ENCODE results near the gene JARID2. TPM values are rescaled to one million over a fixed set of nuclear protein-coding genes. Genes with fewer than 3 reads are reported as not detected.

The JARID2 gene
- total RNA-seq, 1 experiment from 2014 or later, result 6.0 TPM

GRCh38 chr6:15361197-15361596 is 115.3 kb downstream of the JARID2 start:
- no peaks in the 10 kb centered on the region for H3K9me3 ChIP-seq (ENCODE audit: control insufficient read depth, insufficient read depth, low read depth, low read length)
- ATAC-seq (no peak), DNase-seq (ENCODE audit: low read depth, low spot score) (no peak)
- TF ChIP-seq CTCF (IDR thresholded peaks at IDR 0.05) (no peak), POLR2AphosphoS5 (IDR thresholded peaks at IDR 0.05; ENCODE audit: low read depth, low read length) (no peak), SIN3A (IDR thresholded peaks at IDR 0.05; ENCODE audit: borderline replicate concordance, insufficient read depth, low read depth, low read length) (no peak)
- no peak overlapping the region for H3K4me3 ChIP-seq (ENCODE audit: low read depth in 2 of 2, low read length in 2 of 2)
- ChIA-PET POLR2A (no interaction called here), CTCF (interaction anchor here (0.6 kb wide), 1 partner anchor 18 kb away, joined by 9 read pairs; no protein-coding TSS in a partner anchor)
- in situ Hi-C loops (cut with HindIII; ENCODE audit: low pct_unique_long_range_greater_than_20kb, low sequenced_read_pairs), result no loop called here
- H3K36me3 ChIP-seq (ENCODE audit: control insufficient read depth, insufficient read depth, low read length), result no peaks in the 10 kb centered on the region
- no peaks in the 10 kb centered on the region for H3K4me1 ChIP-seq (ENCODE audit: control insufficient read depth, insufficient read depth, low read length)
- H3K27ac ChIP-seq (ENCODE audit: low read length), result no peak overlapping the region
- H3K27me3 ChIP-seq (ENCODE audit: control insufficient read depth, insufficient read depth, low read length), result no peaks in the 10 kb centered on the region
- BruUV-seq (replicated peaks), result no TSS peak
- intact Hi-C loops (cut with micrococcal nuclease; ENCODE audit: unreplicated experiment), result no loop called here

- H3K9me3 ChIP-seq (ENCODE audit: control insufficient read depth, insufficient read depth, low read depth, low read length), result no peaks in the 10 kb centered on the region
- intact Hi-C loops (cut with micrococcal nuclease; ENCODE audit: unreplicated experiment), result no loop called here
- no peaks in the 10 kb centered on the region for H3K27me3 ChIP-seq (ENCODE audit: control insufficient read depth, insufficient read depth, low read length)
- in situ Hi-C loops (cut with HindIII; ENCODE audit: low pct_unique_long_range_greater_than_20kb, low sequenced_read_pairs), result no loop called here
- ATAC-seq (no peak), DNase-seq (ENCODE audit: low read depth, low spot score) (no peak)
- no peaks in the 10 kb centered on the region for H3K36me3 ChIP-seq (ENCODE audit: control insufficient read depth, insufficient read depth, low read length)
- no TSS peak for BruUV-seq (replicated peaks)
- POLR2A ChIA-PET, result interaction anchor here (0.6 kb wide), 1 partner anchor 114 kb away, joined by 3 read pairs; no protein-coding TSS in a partner anchor
- TF ChIP-seq CTCF (IDR thresholded peaks at IDR 0.05) (no peak), REST (IDR thresholded peaks at IDR 0.05; ENCODE audit: insufficient read depth in 1 of 2, low read depth in 2 of 2, low read length in 1 of 2) (no peak), TCF7L2 (IDR thresholded peaks at IDR 0.05; ENCODE audit: low read depth, low read length) (no peak), SIN3A (IDR thresholded peaks at IDR 0.05; ENCODE audit: borderline replicate concordance, insufficient read depth, low read depth, low read length) (no peak), POLR2AphosphoS5 (IDR thresholded peaks at IDR 0.05; ENCODE audit: low read depth, low read length) (no peak)
- CTCF ChIA-PET, result interaction anchor here (0.6 kb wide), 1 partner anchor 26 kb away, joined by 3 read pairs; no protein-coding TSS in a partner anchor
- no peak overlapping the region for H3K27ac ChIP-seq (ENCODE audit: low read length)
- no peaks in the 10 kb centered on the region for H3K4me1 ChIP-seq (ENCODE audit: control insufficient read depth, insufficient read depth, low read length)
- no peak overlapping the region for H3K4me3 ChIP-seq (ENCODE audit: low read depth in 2 of 2, low read length in 2 of 2)
These were observed 116.6 kb downstream of the JARID2 start for GRCh38 chr6:15362274-15363160.
